ENCODE results near the gene TRIM56.

- TF ChIP-seq CTCF (conservative IDR thresholded peaks at IDR 0.05; ENCODE audit: low read depth, low read length) (no peak), MAZ (IDR thresholded peaks at IDR 0.05; ENCODE audit: borderline replicate concordance, low read depth, low read length) (no peak)
Observed at GRCh38 chr7:101112233-101112632, 27.0 kb downstream of the TRIM56 start.

All from IMR-90 (cell line).